CD4-positive, alpha-beta memory T cell (primary cell): ENCODE measurements around the gene KAT7. TPM values are rescaled to one million over a fixed set of nuclear protein-coding genes. Genes with fewer than 3 reads are reported as not detected.
A peak's percentile ranks its signal among the peaks of the same experiment; 100 is the strongest.

Source experiments
- CTCF ChIA-PET: fragments of 350-600 bp; sonication (Branson Sonifier 250); formaldehyde crosslinking; loops from one replicate; lab custom pipeline; 2021; ENCODE audit warnings: inconsistent platforms; ENCODE audit not compliant: partially characterized antibody; lab: Charles Lee
- POLR2A ChIA-PET: fragments of 350-600 bp; sonication (Branson Sonifier 250); formaldehyde crosslinking; loops from one replicate; lab custom pipeline; 2021; ENCODE audit not compliant: partially characterized antibody; lab: Charles Lee
- DNase-seq, 5 donors: peaks; one replicate each; pipeline versions ENCODE4 v3.0.0 to v3.0.0-alpha.2; 2020 to 2022; ENCODE audit warnings: mixed read lengths in 1 of 5
- H3K27ac ChIP-seq: one replicate; pipeline ENCODE4 v1.7.0; 2013; ENCODE audit warnings: low read depth, low read length
- H3K27me3 ChIP-seq: 2 replicates; pipeline ENCODE4 v1.7.0; 2013; ENCODE audit warnings: mild to moderate bottlenecking, low read length, moderate library complexity; ENCODE audit not compliant: insufficient read depth
- H3K36me3 ChIP-seq: 2 replicates; pipeline ENCODE4 v1.7.0; 2013; ENCODE audit warnings: mild to moderate bottlenecking, low read length, moderate library complexity; ENCODE audit not compliant: insufficient read depth
- H3K4me1 ChIP-seq: 2 replicates; pipeline ENCODE4 v1.7.0; 2013; ENCODE audit warnings: mild to moderate bottlenecking, low read length, moderate library complexity; ENCODE audit not compliant: insufficient read depth
- H3K4me3 ChIP-seq, 2 donors: one replicate each; pipeline ENCODE4 v1.7.0; 2013; ENCODE audit warnings: low read length in 2 of 2, mild to moderate bottlenecking in 1 of 2
- H3K9me3 ChIP-seq, 2 donors: one replicate each; pipeline ENCODE4 v1.7.0; 2013; ENCODE audit warnings: low read length in 2 of 2, control low read depth in 1 of 2; ENCODE audit not compliant: control insufficient read depth in 1 of 2
- H3K27ac Mint-ChIP-seq, 7 donors: one replicate each; pipeline ENCODE4 v1.8.0; 2020 to 2021; ENCODE audit warnings: mixed read lengths in 7 of 7, mild to moderate bottlenecking in 6 of 7, inconsistent platforms in 3 of 7, moderate library complexity in 3 of 7
- H3K27me3 Mint-ChIP-seq, 2 donors: one replicate each; pipeline ENCODE4 v1.8.0; 2020 to 2021; ENCODE audit warnings: mixed read lengths in 2 of 2
- H3K36me3 Mint-ChIP-seq, 2 donors: one replicate each; pipeline ENCODE4 v1.8.0; 2020 to 2021; ENCODE audit warnings: mixed read lengths in 2 of 2, inconsistent platforms in 1 of 2, mild to moderate bottlenecking in 1 of 2
- H3K4me1 Mint-ChIP-seq, 4 donors: one replicate each; pipeline ENCODE4 v1.8.0; 2020 to 2021; ENCODE audit warnings: mixed read lengths in 4 of 4, mild to moderate bottlenecking in 1 of 4
- H3K4me3 Mint-ChIP-seq, 8 donors: one replicate each; pipeline ENCODE4 v1.8.0; 2020 to 2021; ENCODE audit warnings: mixed read lengths in 8 of 8, mild to moderate bottlenecking in 7 of 8, moderate library complexity in 6 of 8, inconsistent platforms in 3 of 8
- H3K9me3 Mint-ChIP-seq, 8 donors: one replicate each; pipeline ENCODE4 v1.8.0; 2020 to 2021; ENCODE audit warnings: mixed read lengths in 8 of 8, mild to moderate bottlenecking in 5 of 8, inconsistent platforms in 3 of 8, moderate library complexity in 1 of 8
- intact Hi-C: fragments of 100-400 bp; cut with micrococcal nuclease; formaldehyde crosslinking; loops from one replicate; pipeline ENCODE4 v1.15.1; 2023
- polyA plus RNA-seq, 2 donors: library from polyadenylated mRNA; unstranded; fragments of 300-500 nt; fragmentation: Illumina TruSeq; gene quantifications; one replicate each; pipeline ENCODE4 v1.2.3, GENCODE V29; 2021
- total RNA-seq, 2 experiments: library from RNA; stranded (reverse); gene quantifications; one replicate each; pipeline ENCODE4 v1.2.3, GENCODE V29; 2021

The KAT7 gene
- total and polyA plus RNA-seq, 4 experiments from 2014 or later: 37.6 to 120 (median 85.1) TPM

- peak overlapping the region in 2 of 7 donors; percentile 35 to 57 for H3K27ac Mint-ChIP-seq
- no peaks in the 10 kb centered on the region for H3K36me3 Mint-ChIP-seq
- peaks cover 7% of the 10 kb centered on the region for H3K4me1 ChIP-seq
- H3K27me3 ChIP-seq: no peaks in the 10 kb centered on the region
- H3K27ac ChIP-seq: no peak overlapping the region
- no peak overlapping the region for H3K4me3 Mint-ChIP-seq
- ChIA-PET POLR2A (interaction anchor here (1.0 to 1.3 kb wide), 6 partner anchors 16 to 79 kb away, joined by 3 to 13 read pairs (median 6); partner anchors contain the start of genes FAM117A and SLC35B1), CTCF (interaction anchor here (0.8 to 4.8 kb wide), 14 partner anchors 8 to 212 kb away, joined by 3 to 56 read pairs (median 8); partner anchors contain the start of genes FAM117A, KAT7 and SLC35B1)
- H3K4me3 ChIP-seq: no peak overlapping the region
- H3K27me3 Mint-ChIP-seq: no peaks in the 10 kb centered on the region
- peak in 4 of 5 donors; percentile 17 to 40 (median 35) for DNase-seq
- peaks cover 3 to 15% (median 3%) of the 10 kb centered on the region in 4 donors for H3K4me1 Mint-ChIP-seq
- no peaks in the 10 kb centered on the region for H3K9me3 Mint-ChIP-seq
- no peaks in the 10 kb centered on the region for H3K9me3 ChIP-seq
- no peaks in the 10 kb centered on the region for H3K36me3 ChIP-seq
- intact Hi-C loops: loop anchor here (1.0 to 10.0 kb wide), 5 partner anchors 40 to 315 kb away; partner anchors contain the start of gene PDK2
Observed at GRCh38 chr17:49779739-49780231, 8.7 kb upstream of the KAT7 start.

GRCh38 chr17:49783071-49783715 is 5.3 kb upstream of the KAT7 start:
- peaks cover 12 to 27% (median 14%) of the 10 kb centered on the region in 4 donors for H3K4me1 Mint-ChIP-seq
- H3K27me3 Mint-ChIP-seq: no peaks in the 10 kb centered on the region
- H3K27ac Mint-ChIP-seq: no peak overlapping the region
- no peak for DNase-seq
- no peaks in the 10 kb centered on the region for H3K27me3 ChIP-seq
- ChIA-PET CTCF (interaction anchor here (0.9 to 4.7 kb wide), 4 partner anchors 68 to 215 kb away, joined by 3 to 31 read pairs (median 10); partner anchors contain the start of gene SLC35B1), POLR2A (interaction anchor here (0.5 to 2.3 kb wide), 2 partner anchors 70 to 75 kb away, joined by 3 to 12 read pairs; partner anchors contain the start of gene SLC35B1)
- H3K27ac ChIP-seq: no peak overlapping the region
- no peaks in the 10 kb centered on the region for H3K9me3 ChIP-seq
- no peak overlapping the region for H3K4me3 Mint-ChIP-seq
- intact Hi-C loops: loop anchor here (10.0 kb wide), 1 partner anchor 312 kb away; the partner anchor contains the start of gene PDK2
- no peaks in the 10 kb centered on the region for H3K9me3 Mint-ChIP-seq
- H3K4me1 ChIP-seq: peaks cover 17% of the 10 kb centered on the region
- H3K36me3 Mint-ChIP-seq: peaks cover 0 to 2% of the 10 kb centered on the region in 2 donors
- H3K4me3 ChIP-seq: no peak overlapping the region
- H3K36me3 ChIP-seq: no peaks in the 10 kb centered on the region

- intact Hi-C loops: loop anchor here (10.0 kb wide), 1 partner anchor 311 kb away; the partner anchor contains the start of gene PDK2
- Mint-ChIP-seq H3K27ac (peak overlapping the region in 1 of 7 donors; percentile 17), H3K9me3 (no peaks in the 10 kb centered on the region), H3K4me3 (no peak overlapping the region), H3K27me3 (no peaks in the 10 kb centered on the region), H3K36me3 (peaks cover 0 to 7% of the 10 kb centered on the region in 2 donors), H3K4me1 (peaks cover 12 to 30% (median 14%) of the 10 kb centered on the region in 4 donors)
- Histone ChIP-seq H3K9me3 (no peaks in the 10 kb centered on the region), H3K4me3 (no peak overlapping the region), H3K4me1 (peaks cover 17% of the 10 kb centered on the region), H3K27ac (no peak overlapping the region), H3K27me3 (no peaks in the 10 kb centered on the region), H3K36me3 (no peaks in the 10 kb centered on the region)
- DNase-seq: no peak
- ChIA-PET POLR2A (interaction anchor here (0.5 to 2.3 kb wide), 2 partner anchors 71 to 75 kb away, joined by 3 to 12 read pairs; partner anchors contain the start of gene SLC35B1), CTCF (interaction anchor here (0.9 to 4.7 kb wide), 4 partner anchors 69 to 215 kb away, joined by 3 to 31 read pairs (median 10); partner anchors contain the start of gene SLC35B1)
Observed at GRCh38 chr17:49783791-49784190, 4.7 kb upstream of the KAT7 start.

- no peak for DNase-seq
- Mint-ChIP-seq H3K27me3 (no peaks in the 10 kb centered on the region), H3K36me3 (peaks cover 2 to 16% of the 10 kb centered on the region in 2 donors), H3K9me3 (no peaks in the 10 kb centered on the region), H3K4me3 (no peak overlapping the region), H3K27ac (no peak overlapping the region), H3K4me1 (peaks cover 16 to 30% (median 19%) of the 10 kb centered on the region in 4 donors)
- POLR2A ChIA-PET: interaction anchor here (1.7 to 6.5 kb wide), 3 partner anchors 44 to 76 kb away, joined by 5 to 75 read pairs (median 12); partner anchors contain the start of gene SLC35B1
- H3K9me3 ChIP-seq: no peaks in the 10 kb centered on the region
- no peaks in the 10 kb centered on the region for H3K36me3 ChIP-seq
- no peak overlapping the region for H3K27ac ChIP-seq
- CTCF ChIA-PET: interaction anchor here (1.5 to 4.7 kb wide), 3 partner anchors 76 to 227 kb away, joined by 3 to 31 read pairs (median 3); partner anchors contain the start of gene SLC35B1
- intact Hi-C loops: loop anchor here (10.0 kb wide), 1 partner anchor 310 kb away; the partner anchor contains the start of gene PDK2
- H3K4me1 ChIP-seq: peaks cover 20% of the 10 kb centered on the region
- no peak overlapping the region for H3K4me3 ChIP-seq
- H3K27me3 ChIP-seq: no peaks in the 10 kb centered on the region
Observed at GRCh38 chr17:49784636-49785035, 3.8 kb upstream of the KAT7 start.

DNA sequence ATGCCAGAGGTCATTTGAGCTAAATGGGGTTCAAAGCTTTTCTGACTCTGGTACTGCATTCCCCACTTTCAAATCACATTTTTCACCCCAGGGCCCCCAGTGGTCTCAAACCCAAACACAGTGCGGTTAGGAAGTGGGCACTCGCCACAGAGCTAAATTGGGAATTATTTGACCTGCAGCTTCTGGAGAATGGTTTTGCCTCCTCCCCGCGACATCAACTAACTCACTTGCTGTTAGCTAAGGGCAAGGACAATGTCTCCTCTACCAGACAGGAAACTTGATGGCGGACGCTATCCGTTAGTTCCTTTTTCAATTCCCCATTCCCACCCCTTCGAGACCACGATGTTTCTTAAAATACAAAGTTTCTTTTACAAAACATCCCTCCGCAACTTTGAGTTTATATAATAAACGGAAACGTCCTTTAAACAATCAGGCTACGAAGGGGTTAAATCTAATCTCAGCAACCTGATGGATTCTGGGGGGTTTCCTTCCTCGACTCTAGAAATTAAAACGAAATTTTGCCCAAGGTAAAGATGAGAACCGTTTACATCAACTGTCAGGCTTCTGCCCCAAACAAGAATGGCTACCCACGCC is 500 bp upstream of the KAT7 start:
- intact Hi-C loops: loop anchor here (1.0 to 10.0 kb wide), 9 partner anchors 24 to 596 kb away; partner anchors contain the start of genes FAM117A, PDK2 and PHB1

DNA sequence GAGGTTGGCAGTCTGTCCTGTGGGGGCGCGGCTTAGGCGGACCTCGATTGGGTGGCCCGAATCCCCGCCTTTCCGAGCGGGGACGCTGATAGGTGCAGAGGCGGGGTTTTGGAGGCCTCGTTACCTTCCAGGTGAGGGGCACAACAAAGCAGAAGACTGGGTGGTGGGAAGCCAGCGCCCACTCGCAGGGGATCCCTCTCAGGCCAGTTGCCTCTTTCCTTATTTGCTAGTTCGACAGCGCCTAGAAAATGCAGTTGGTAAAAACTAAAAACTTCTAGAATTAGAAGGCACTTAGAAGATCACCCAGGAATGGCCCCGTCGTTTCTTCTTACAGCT is 730 bp downstream of the KAT7 start:
- intact Hi-C loops: loop anchor here (1.0 to 10.0 kb wide), 5 partner anchors 29 to 306 kb away; partner anchors contain the start of genes PDK2 and SPOP
- H3K27ac ChIP-seq: peak overlapping the region; percentile 99
- peaks cover 42 to 70% (median 57%) of the 10 kb centered on the region in 4 donors for H3K4me1 Mint-ChIP-seq
- peak overlapping the region; percentile 33 to 96 for H3K4me3 ChIP-seq
- peaks cover 59% of the 10 kb centered on the region for H3K4me1 ChIP-seq
- peak overlapping the region; percentile 91 to 100 (median 98) for H3K27ac Mint-ChIP-seq
- H3K27me3 ChIP-seq: no peaks in the 10 kb centered on the region
- H3K4me3 Mint-ChIP-seq: peak overlapping the region; percentile 93 to 99 (median 96)
- peaks cover 20 to 58% of the 10 kb centered on the region in 2 donors for H3K36me3 Mint-ChIP-seq
- CTCF ChIA-PET: interaction anchor here (1.3 to 1.5 kb wide), 2 partner anchors 25 to 222 kb away, joined by 3 to 4 read pairs; partner anchors contain the start of gene FAM117A
- no peaks in the 10 kb centered on the region for H3K9me3 ChIP-seq
- H3K27me3 Mint-ChIP-seq: no peaks in the 10 kb centered on the region
- no peaks in the 10 kb centered on the region for H3K9me3 Mint-ChIP-seq
- peaks cover 23% of the 10 kb centered on the region for H3K36me3 ChIP-seq
- POLR2A ChIA-PET: interaction anchor here (0.7 to 6.5 kb wide), 14 partner anchors 9 to 930 kb away, joined by 3 to 81 read pairs (median 12); partner anchors contain the start of genes FAM117A, LUC7L3, SLC35B1 and SPOP
- no peak for DNase-seq

More for the DNA sequence above, 500 bp upstream of the KAT7 start:
- ChIA-PET POLR2A (interaction anchor here (0.7 to 6.5 kb wide), 19 partner anchors 14 to 931 kb away, joined by 3 to 81 read pairs (median 6); partner anchors contain the start of genes FAM117A, LUC7L3, SLC35B1 and SPOP), CTCF (interaction anchor here (0.6 to 2.6 kb wide), 10 partner anchors 9 to 221 kb away, joined by 3 to 15 read pairs (median 4); partner anchors contain the start of genes FAM117A and SLC35B1)
- Histone ChIP-seq H3K9me3 (no peaks in the 10 kb centered on the region), H3K36me3 (peaks cover 14% of the 10 kb centered on the region), H3K27me3 (no peaks in the 10 kb centered on the region), H3K4me3 (peak overlapping the region; percentile 92 to 96), H3K27ac (peak overlapping the region; percentile 99), H3K4me1 (peaks cover 47% of the 10 kb centered on the region)
- Mint-ChIP-seq H3K4me1 (peaks cover 35 to 60% (median 48%) of the 10 kb centered on the region in 4 donors), H3K27me3 (no peaks in the 10 kb centered on the region), H3K36me3 (peaks cover 16 to 48% of the 10 kb centered on the region in 2 donors), H3K27ac (peak overlapping the region; percentile 91 to 100 (median 98)), H3K4me3 (peak overlapping the region; percentile 93 to 99 (median 96)), H3K9me3 (no peaks in the 10 kb centered on the region)
- peak in 1 of 5 donors; percentile 44 for DNase-seq
